Measurements from ENCODE around the gene IFNA4. TPM values are rescaled to one million over a fixed set of nuclear protein-coding genes. Genes with fewer than 3 reads are reported as not detected.

Gene IFNA4
- polyA plus RNA-seq, 1 donor from 2014 or later = not detected

DNA sequence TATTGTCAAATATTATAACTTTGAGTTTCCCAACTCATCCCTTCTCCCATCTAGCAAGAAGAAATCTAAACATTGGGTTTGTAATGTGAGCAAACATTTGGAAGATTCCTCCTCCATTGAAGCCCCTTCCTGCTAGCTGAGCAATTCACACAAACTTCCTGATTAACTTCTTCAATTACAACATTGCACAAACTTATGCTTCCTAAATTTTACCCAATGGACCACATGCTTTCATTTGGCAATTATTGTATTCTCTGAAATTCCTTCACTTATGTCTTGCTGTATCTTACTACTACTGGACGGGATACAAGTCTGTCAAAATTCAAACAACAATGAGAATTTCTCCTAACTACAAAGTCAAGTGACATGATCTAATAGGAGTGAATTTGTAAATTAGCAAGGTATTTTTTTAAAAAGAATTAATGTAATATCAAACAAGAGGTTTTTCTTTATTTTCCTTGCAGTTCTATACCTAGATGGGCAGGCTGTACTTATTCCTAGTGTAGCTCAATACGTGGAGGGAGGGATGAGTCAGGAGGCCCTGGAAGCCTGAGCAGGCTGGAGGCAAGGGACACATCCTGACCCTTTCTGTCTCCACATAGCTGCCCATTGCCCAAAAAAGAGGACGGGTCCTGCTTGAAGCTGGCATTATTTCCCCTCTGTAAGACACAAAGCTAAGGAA lies 33.9 kb downstream of the IFNA4 start:
- H3K4me3 ChIP-seq (ENCODE audit: low read length) = no peak overlapping the region
- no peak overlapping the region for H3K27ac ChIP-seq (ENCODE audit: low read length)
- H3K9ac ChIP-seq (ENCODE audit: low read length) = no peak overlapping the region
- no peaks in the 10 kb centered on the region for H3K9me3 ChIP-seq (ENCODE audit: low read length)
- H2AFZ ChIP-seq (ENCODE audit: low read depth, low read length) = no peak overlapping the region
- no peaks in the 10 kb centered on the region for H4K20me1 ChIP-seq (ENCODE audit: insufficient read depth)
- no peak overlapping the region for H3K4me2 ChIP-seq (ENCODE audit: low read length)
- no peaks in the 10 kb centered on the region for H3K27me3 ChIP-seq (ENCODE audit: insufficient read depth, low read depth, low read length)
- no peaks in the 10 kb centered on the region for H3F3A ChIP-seq (ENCODE audit: insufficient read depth, low read length, poor library complexity, severe bottlenecking)
- TF ChIP-seq SMC3 (conservative IDR thresholded peaks at IDR 0.05; ENCODE audit: poor library complexity) (no peak), EP300 (conservative IDR thresholded peaks at IDR 0.05; ENCODE audit: poor library complexity, severe bottlenecking) (no peak), POLR2AphosphoS5 (IDR thresholded peaks at IDR 0.05) (no peak), RAD21 (conservative IDR thresholded peaks at IDR 0.05) (no peak), EZH2 (IDR thresholded peaks at IDR 0.05; ENCODE audit: borderline replicate concordance, insufficient read depth, low read length, poor library complexity, severe bottlenecking) (no peak), TAF1 (IDR thresholded peaks at IDR 0.05; ENCODE audit: low read depth) (no peak), MXI1 (conservative IDR thresholded peaks at IDR 0.05; ENCODE audit: poor library complexity, severe bottlenecking) (no peak)
- TF ChIP-seq, protein P1, sequence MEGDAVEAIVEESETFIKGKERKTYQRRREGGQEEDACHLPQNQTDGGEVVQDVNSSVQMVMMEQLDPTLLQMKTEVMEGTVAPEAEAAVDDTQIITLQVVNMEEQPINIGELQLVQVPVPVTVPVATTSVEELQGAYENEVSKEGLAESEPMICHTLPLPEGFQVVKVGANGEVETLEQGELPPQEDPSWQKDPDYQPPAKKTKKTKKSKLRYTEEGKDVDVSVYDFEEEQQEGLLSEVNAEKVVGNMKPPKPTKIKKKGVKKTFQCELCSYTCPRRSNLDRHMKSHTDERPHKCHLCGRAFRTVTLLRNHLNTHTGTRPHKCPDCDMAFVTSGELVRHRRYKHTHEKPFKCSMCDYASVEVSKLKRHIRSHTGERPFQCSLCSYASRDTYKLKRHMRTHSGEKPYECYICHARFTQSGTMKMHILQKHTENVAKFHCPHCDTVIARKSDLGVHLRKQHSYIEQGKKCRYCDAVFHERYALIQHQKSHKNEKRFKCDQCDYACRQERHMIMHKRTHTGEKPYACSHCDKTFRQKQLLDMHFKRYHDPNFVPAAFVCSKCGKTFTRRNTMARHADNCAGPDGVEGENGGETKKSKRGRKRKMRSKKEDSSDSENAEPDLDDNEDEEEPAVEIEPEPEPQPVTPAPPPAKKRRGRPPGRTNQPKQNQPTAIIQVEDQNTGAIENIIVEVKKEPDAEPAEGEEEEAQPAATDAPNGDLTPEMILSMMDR (IDR thresholded peaks at IDR 0.05; ENCODE audit: poor library complexity, severe bottlenecking) = no peak
- TF ChIP-seq, protein P2, sequence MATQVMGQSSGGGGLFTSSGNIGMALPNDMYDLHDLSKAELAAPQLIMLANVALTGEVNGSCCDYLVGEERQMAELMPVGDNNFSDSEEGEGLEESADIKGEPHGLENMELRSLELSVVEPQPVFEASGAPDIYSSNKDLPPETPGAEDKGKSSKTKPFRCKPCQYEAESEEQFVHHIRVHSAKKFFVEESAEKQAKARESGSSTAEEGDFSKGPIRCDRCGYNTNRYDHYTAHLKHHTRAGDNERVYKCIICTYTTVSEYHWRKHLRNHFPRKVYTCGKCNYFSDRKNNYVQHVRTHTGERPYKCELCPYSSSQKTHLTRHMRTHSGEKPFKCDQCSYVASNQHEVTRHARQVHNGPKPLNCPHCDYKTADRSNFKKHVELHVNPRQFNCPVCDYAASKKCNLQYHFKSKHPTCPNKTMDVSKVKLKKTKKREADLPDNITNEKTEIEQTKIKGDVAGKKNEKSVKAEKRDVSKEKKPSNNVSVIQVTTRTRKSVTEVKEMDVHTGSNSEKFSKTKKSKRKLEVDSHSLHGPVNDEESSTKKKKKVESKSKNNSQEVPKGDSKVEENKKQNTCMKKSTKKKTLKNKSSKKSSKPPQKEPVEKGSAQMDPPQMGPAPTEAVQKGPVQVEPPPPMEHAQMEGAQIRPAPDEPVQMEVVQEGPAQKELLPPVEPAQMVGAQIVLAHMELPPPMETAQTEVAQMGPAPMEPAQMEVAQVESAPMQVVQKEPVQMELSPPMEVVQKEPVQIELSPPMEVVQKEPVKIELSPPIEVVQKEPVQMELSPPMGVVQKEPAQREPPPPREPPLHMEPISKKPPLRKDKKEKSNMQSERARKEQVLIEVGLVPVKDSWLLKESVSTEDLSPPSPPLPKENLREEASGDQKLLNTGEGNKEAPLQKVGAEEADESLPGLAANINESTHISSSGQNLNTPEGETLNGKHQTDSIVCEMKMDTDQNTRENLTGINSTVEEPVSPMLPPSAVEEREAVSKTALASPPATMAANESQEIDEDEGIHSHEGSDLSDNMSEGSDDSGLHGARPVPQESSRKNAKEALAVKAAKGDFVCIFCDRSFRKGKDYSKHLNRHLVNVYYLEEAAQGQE (IDR thresholded peaks at IDR 0.05; ENCODE audit: borderline replicate concordance) = no peak
- no peaks in the 10 kb centered on the region for H3K79me2 ChIP-seq (replicated peaks; ENCODE audit: insufficient read depth, low read length)
- no peaks in the 10 kb centered on the region for H3K9me2 ChIP-seq (ENCODE audit: insufficient read depth, low read length)
- H3K36me3 ChIP-seq (ENCODE audit: insufficient read depth, low read length) = no peaks in the 10 kb centered on the region

DNA sequence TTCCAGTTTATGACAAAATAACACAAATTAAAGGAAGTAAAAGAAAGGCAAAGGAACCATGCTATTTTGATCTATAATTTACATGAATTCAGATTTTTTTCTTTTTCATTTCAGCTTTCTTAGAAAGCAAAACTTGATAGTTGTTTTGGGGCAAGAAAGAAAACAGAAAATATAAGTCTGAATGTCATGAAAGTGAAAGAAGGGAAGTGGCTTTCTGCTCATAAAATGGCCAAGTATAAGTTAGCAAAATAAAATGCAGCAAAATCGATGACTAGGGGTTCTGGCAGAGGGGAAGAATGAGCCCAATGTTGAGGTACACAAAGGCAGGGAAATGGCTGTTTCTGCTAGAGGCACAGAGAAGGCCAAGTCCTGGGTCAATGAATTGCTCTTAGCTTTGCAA lies 42.8 kb downstream of the IFNA4 start:
- Histone ChIP-seq H3K36me3 (ENCODE audit: insufficient read depth, low read length) (no peaks in the 10 kb centered on the region), H3K9me3 (ENCODE audit: low read length) (no peaks in the 10 kb centered on the region), H3K27ac (ENCODE audit: low read length) (no peak overlapping the region), H3K9ac (ENCODE audit: low read length) (no peak overlapping the region), H3K4me2 (ENCODE audit: low read length) (no peak overlapping the region), H3F3A (ENCODE audit: insufficient read depth, low read length, poor library complexity, severe bottlenecking) (no peaks in the 10 kb centered on the region), H3K4me3 (ENCODE audit: low read length) (no peak overlapping the region), H4K20me1 (ENCODE audit: insufficient read depth) (no peaks in the 10 kb centered on the region), H3K79me2 (replicated peaks; ENCODE audit: insufficient read depth, low read length) (no peaks in the 10 kb centered on the region), H3K27me3 (ENCODE audit: insufficient read depth, low read depth, low read length) (no peaks in the 10 kb centered on the region), H2AFZ (ENCODE audit: low read depth, low read length) (no peak overlapping the region), H3K9me2 (ENCODE audit: insufficient read depth, low read length) (no peaks in the 10 kb centered on the region)
- TF ChIP-seq EP300 (conservative IDR thresholded peaks at IDR 0.05; ENCODE audit: poor library complexity, severe bottlenecking) = no peak
- TF ChIP-seq, protein P2 (IDR thresholded peaks at IDR 0.05; ENCODE audit: borderline replicate concordance) = no peak
- no peak for TF ChIP-seq SMC3 (conservative IDR thresholded peaks at IDR 0.05; ENCODE audit: poor library complexity)
- no peak for TF ChIP-seq POLR2AphosphoS5 (IDR thresholded peaks at IDR 0.05)
